Testis (tissue), 2 donors: ENCODE data around the gene RAB2B.

Experiments used
- CTCF ChIP-seq, 3 experiments: fragments of 450-650 bp in 2 of 3; fragments of 200-600 bp in 1 of 3; sonication (generic) in 1 of 3; IDR thresholded peaks; one replicate each; pipeline ENCODE4 v1.5.1; 2016 to 2019; ENCODE audit warnings: antibody characterized with exemption in 3 of 3, mild to moderate bottlenecking in 2 of 3, moderate library complexity in 1 of 3
- POLR2A ChIP-seq: fragments of 450-650 bp; IDR thresholded peaks from one replicate; pipeline ENCODE4 v1.6.1; 2017; ENCODE audit warnings: antibody characterized with exemption, mild to moderate bottlenecking, moderate library complexity

DNA sequence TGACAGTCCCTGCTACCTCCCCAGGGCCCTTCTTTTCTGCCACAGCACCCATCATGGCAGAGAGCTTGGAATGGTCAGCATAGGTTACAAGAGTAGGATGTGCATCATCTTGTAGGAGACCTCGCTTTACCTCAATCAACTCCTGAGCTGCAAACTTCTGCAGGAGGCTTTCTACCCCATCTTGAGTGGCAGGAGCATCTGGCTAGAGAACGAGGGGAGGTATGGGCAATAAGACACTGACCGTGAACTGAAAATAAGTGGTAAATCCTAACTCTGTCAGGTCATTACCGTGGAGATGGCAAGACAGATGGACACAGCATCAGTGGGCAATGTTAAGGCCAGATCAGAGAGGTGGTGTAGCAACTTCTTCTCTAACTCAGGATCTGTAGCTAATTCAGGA, 26.6 kb upstream of the RAB2B start:
- TF ChIP-seq CTCF (IDR thresholded peaks at IDR 0.05) (no peak), POLR2A (no peak)
